Measurements from ENCODE around the gene SKAP1.
"Not testable (repeated sequence)": the region's sequence is repeated elsewhere in the genome, so short reads cannot be mapped to it uniquely, and the experiment has no call there.

The SKAP1 gene

GRCh38 chr17:48420823-48421222 lies 9.2 kb downstream of the SKAP1 start:
- no peak for FAIRE-seq

DNA sequence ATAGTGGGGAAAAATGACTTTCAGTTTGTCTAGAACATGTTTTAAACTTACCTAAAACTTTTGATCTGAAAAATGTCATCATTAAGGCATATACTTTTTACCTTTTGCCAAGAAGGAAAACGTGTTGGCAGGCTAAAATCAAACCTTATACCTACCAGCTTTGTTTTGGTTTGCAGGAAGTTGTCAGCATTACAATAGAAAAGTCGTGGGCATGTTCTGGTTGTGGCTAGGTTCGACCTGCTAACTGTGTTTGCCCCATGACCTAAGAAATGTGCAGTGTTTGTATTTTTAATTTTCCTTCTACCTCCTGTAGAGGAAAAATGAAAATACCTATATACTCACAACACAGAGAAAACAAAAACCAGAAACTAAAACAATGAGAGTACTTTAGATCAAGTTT lies 13.0 kb downstream of the SKAP1 start:
- no peak for DNase-seq (ENCODE audit: insufficient read length, low spot score)

More at GRCh38 chr17:48420823-48421222, 9.2 kb downstream of the SKAP1 start:
- no peak for DNase-seq (ENCODE audit: insufficient read length, low spot score)

GRCh38 chr17:48413613-48414405 lies 16.2 kb downstream of the SKAP1 start:
- no peak for DNase-seq (ENCODE audit: insufficient read length, low spot score)
- peak; percentile 23 for FAIRE-seq

More for the DNA sequence above, 13.0 kb downstream of the SKAP1 start:
- no peak for FAIRE-seq

DNA sequence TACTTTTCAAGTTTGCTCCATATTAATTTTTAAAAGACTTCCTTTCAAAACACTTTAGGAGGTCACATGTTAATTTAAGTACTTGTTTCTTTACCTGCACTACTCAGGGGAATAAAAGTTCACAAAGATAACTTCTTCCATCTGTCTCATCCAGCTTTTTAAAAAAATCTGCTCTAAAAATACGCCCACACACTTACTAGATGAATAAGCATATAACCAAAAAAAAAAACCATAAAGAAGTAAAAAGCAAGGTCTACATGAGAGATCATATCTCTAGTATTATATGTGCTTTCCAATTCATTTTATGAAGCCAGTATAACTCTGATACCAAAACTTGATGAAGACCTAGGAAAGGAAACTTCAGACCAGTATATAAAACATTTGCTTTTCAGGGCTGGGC lies 17.2 kb downstream of the SKAP1 start:
- peak; percentile 52 for FAIRE-seq

DNA sequence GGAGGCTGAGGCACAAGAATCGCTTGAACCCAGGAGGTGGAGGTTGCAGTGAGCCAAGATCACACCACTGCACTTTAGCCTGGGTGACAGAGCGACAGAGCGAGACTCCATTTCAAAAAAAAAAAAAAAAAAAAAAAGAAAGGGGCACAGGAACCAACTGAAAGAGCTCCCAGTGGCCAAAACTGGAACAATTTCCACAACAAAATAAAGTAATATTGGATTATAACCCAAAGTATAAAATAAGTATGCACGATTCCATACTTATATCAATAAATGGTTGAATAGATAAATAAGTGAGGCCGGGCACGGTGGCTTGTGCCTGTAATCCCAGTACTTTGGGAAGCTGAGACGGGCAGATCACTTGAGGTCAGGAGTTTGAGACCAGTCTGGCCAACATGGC lies 19.2 kb downstream of the SKAP1 start:
- not testable (repeated sequence) for DNase-seq (ENCODE audit: insufficient read length, low spot score); FAIRE-seq

More for the DNA sequence above, 17.2 kb downstream of the SKAP1 start:
- no peak for DNase-seq (ENCODE audit: insufficient read length, low spot score)

- no peak for DNase-seq (ENCODE audit: insufficient read length, low spot score)
- FAIRE-seq: no peak
Observed at GRCh38 chr17:48409607-48410006, 20.4 kb downstream of the SKAP1 start.

DNA sequence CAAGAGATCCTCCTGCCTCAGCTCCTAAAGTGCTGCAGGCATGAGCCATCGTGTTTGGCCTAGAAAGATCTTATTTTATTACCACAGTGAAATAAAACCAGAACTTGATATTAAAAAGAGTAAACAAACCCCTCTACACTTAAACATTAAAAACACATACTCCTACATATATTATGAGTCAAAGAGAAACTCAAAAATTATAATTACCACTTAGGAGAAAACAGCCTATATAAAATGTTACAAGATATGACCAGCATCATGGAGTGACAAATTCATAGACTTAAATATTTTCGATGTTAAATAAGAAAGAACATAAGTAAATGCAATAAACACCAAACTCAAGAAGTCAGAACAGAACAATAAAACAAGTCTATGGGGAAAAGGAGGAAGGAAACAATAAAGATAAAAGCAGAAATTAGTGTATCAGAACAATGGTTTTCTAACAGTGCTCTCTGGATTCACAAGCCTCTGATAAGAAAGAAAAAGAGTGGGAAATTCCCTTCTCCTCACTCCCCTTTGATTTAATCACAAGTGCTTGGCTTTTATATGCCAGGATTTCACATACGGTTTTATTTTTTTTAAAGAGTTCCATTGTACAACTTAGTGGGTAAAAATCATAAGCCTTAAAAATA lies 23.0 kb downstream of the SKAP1 start:
- DNase-seq (ENCODE audit: insufficient read length, low spot score) (no peak), FAIRE-seq (peak; percentile 84)

DNA sequence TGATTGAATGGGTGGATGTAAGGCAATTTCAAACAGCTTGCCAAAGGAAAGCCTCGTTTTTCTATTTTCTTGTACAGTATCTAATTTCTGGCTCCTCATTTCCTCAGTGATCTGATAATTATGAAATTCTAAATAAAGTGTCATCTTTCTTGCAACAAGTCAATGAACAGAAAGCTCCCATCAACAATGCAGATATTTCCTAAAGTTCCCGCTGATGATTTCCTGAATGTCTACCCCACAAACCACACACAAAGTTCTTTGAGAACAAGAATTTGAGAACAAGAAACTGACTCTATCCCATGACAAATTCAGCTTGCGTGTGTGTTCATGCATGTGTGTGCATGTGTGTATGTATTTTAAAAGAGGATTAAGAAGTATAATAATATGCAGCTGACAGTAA lies 35.2 kb downstream of the SKAP1 start:
- FAIRE-seq: peak; percentile 83
- no peak for DNase-seq (ENCODE audit: insufficient read length, low spot score)

DNA sequence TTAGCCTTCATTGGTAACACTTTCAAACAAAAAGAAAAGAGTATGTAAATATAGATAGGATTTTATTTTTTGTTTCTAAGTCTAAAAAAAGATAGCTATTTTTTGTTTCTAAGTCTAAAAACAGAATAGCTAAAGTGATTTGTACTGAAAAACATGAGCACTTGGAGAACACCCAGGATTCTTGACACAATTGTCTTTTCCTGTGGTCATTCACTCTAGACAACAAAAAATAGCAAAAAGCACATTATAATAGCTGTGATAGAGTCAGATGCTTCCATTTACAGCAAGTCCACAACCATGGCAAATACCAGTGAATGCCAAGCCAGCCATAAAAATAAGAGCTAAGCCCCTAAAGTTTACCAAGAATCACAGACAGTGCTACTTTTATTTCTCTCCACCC lies 36.7 kb downstream of the SKAP1 start:
- no peak for DNase-seq (ENCODE audit: insufficient read length, low spot score)
- FAIRE-seq: no peak

DNA sequence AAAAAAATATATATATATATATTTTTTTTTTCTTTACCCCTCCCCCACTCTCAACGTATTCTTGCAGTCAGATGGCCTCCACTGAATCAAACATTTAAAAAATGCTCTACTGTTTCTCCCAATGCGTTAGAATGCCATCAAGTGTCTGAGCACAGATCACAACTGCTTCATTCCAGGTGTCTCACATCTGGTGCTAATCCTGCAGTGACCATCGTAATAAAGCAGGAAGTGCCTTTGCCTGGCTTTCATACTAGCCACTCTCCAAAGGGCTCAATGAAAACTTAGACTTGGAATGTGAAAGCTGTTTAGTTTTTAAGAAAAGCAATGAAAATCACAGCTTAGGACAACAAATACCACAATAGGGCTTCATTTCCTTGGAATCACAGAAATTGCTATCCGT lies 37.2 kb downstream of the SKAP1 start:
- DNase-seq (ENCODE audit: insufficient read length, low spot score): no peak
- FAIRE-seq: no peak

DNA sequence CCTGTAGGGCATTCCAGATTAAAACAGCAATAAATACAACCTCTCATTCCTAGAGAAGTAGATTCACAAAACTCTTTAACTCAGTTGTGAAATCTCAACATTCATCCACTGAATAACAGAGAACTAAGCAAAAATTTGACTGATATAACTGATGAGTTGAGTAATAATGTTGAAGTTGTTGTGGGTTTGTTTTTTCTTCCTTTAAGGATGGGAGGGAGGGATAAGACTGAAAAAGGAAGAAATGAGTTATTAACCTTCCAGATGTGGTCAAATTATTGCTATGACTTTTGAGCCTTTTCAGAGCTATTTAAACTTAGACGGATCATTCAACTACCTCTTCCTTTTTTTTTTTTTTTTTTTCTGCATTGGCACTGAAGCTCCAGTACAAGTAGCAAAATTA lies 38.6 kb downstream of the SKAP1 start:
- DNase-seq (ENCODE audit: insufficient read length, low spot score) (no peak), FAIRE-seq (no peak)

DNA sequence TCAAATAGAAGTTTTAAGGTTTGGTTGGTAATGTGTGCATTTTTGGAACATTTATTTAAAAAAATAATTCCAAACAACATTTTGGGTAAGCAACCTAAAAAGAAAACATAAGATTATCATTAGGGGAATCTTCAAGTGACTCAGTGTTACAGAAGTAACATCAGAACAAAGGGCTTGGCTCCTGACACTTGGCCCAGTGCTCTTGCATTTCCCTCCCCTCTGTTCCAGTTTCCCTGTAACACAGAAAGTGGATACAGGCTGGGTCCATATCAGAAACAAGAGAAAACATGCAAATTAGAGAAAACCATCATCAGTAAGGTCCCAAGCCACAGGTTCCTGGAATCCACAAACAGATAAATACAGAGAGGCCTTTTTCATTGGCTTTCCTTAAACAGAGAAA lies 40.1 kb downstream of the SKAP1 start:
- no peak for DNase-seq (ENCODE audit: insufficient read length, low spot score)
- FAIRE-seq: no peak

GRCh38 chr17:48388955-48389743 lies 40.9 kb downstream of the SKAP1 start:
- FAIRE-seq: no peak
- no peak for DNase-seq (ENCODE audit: insufficient read length, low spot score)

DNA sequence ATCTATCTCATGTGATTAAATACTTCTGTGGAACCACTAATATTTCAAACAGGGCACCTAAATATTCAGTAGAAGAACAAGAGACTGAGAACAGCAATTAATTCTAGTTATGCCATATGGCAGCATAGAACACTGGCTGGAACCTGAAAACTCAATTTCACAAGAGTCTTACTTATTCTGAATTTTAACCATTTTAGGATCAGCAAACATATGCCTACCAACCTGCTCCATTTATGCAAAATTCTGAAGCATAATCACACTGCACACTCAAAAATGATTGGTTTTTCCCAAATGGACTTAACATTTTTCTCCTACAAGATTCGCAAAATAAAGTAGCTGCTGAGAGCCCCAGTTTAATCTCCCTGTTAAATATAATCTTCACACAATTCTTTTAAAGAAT lies 43.2 kb downstream of the SKAP1 start:
- FAIRE-seq (no peak), DNase-seq (ENCODE audit: insufficient read length, low spot score) (no peak)

GRCh38 chr17:48385319-48385718 lies 44.7 kb downstream of the SKAP1 start:
- DNase-seq (ENCODE audit: insufficient read length, low spot score) (no peak), FAIRE-seq (no peak)

- FAIRE-seq (no peak), DNase-seq (ENCODE audit: insufficient read length, low spot score) (no peak)
Observed at GRCh38 chr17:48384164-48384563, 45.9 kb downstream of the SKAP1 start.

GRCh38 chr17:48382989-48383388 lies 47.0 kb downstream of the SKAP1 start:
- FAIRE-seq: no peak
- no peak for DNase-seq (ENCODE audit: insufficient read length, low spot score)

DNA sequence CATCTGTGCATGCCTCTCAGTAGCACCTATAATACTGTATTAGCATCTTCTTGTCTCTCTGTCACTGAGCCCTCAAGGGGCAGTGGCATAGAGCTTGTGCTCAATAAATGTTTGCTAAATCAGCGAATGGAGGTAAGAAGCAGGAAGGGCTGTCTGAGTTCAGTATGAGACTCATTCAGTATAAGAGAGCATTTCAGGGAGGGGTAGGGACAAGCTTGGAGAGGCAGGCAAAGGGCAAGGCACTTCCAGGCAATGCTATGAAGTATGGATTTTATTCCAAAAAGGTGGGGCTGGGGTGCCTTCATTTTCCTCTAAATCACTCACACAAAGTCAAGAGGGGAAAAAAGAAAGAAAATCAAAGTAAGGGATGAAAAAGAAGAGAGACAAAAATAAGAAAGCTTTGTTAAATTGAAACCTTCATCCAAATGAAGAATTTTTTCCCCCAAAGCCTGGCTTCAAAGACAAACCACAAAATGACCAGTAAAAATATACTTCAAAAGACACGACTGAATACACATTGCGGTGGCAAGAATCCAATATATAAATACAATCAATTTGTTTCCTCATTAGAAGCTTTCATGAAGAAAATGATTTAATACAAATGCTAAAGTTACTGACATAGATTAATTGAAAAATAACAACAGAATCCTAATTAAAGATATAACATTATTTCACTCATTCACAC lies 51.2 kb downstream of the SKAP1 start:
- DNase-seq (ENCODE audit: insufficient read length, low spot score) (no peak), FAIRE-seq (no peak)

DNA sequence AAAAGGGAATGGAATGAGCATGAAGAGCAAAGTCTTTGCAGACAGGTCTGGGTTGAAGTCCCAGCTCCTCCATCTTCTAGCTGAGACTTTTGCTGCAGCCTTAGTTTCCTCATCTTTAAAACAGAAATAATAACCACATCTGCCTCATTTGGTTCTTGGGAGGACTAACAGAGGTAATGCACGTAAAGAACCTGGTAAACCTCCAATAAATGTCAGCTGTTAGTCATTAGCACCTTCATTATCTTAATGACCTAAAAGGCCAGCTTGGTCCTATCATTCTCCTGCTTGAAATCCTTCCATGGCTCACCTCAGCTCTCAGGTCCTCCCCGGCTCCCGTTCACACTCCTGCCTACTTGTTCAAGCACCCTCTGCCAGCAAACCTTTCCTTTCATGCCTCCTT lies 51.8 kb downstream of the SKAP1 start:
- DNase-seq (ENCODE audit: insufficient read length, low spot score): no peak
- no peak for FAIRE-seq

GRCh38 chr17:48376682-48377325 lies 53.2 kb downstream of the SKAP1 start:
- FAIRE-seq (no peak), DNase-seq (ENCODE audit: insufficient read length, low spot score) (no peak)
